Hepatocyte (in vitro differentiated cells): Measurements from ENCODE around the gene GPX4.

Experiments used
- EZH2phosphoT487 ChIP-seq: fragments of 200-600 bp; sonication (generic); IDR thresholded peaks from one replicate; pipeline ENCODE4 v1.6.1; 2018; ENCODE audit warnings: antibody characterized with exemption, mild to moderate bottlenecking, low read depth, moderate library complexity; ENCODE audit not compliant: unreplicated experiment, severe bottlenecking
- TF ChIP-seq, protein P1 (sequence below): fragments of 200-600 bp; sonication (generic); IDR thresholded peaks from 2 replicates; pipeline ENCODE4 v1.5.1; 2016; ENCODE audit warnings: antibody characterized with exemption, mild to moderate bottlenecking; ENCODE audit not compliant: poor library complexity

DNA sequence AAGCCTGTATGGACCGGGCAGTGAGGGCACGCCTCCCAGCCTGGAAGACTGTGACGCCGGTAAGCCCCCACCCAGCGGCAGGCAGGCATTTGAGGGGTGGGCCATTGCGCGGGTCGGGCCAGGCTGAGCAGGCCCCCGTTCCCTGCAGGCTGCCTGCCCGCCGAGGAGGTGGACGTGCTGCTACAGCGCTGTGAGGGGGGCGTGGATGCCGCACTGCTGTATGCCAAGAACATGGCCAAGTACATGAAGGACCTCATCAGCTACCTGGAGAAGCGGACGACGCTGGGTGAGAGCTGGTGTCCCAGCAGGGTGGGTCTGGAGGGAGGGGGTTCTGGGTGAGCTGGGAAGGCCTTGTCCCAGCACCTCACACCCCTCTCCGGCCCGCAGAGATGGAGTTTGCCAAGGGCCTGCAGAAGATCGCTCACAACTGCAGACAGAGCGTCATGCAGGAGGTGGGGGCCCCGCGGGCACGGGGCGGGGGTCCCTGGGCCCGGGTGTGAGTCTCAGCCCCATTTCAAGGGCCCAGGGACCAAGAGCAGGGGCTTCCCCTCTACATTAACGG, 29.8 kb upstream of the GPX4 start:
- TF ChIP-seq EZH2phosphoT487, result no peak
- TF ChIP-seq, protein P1, sequence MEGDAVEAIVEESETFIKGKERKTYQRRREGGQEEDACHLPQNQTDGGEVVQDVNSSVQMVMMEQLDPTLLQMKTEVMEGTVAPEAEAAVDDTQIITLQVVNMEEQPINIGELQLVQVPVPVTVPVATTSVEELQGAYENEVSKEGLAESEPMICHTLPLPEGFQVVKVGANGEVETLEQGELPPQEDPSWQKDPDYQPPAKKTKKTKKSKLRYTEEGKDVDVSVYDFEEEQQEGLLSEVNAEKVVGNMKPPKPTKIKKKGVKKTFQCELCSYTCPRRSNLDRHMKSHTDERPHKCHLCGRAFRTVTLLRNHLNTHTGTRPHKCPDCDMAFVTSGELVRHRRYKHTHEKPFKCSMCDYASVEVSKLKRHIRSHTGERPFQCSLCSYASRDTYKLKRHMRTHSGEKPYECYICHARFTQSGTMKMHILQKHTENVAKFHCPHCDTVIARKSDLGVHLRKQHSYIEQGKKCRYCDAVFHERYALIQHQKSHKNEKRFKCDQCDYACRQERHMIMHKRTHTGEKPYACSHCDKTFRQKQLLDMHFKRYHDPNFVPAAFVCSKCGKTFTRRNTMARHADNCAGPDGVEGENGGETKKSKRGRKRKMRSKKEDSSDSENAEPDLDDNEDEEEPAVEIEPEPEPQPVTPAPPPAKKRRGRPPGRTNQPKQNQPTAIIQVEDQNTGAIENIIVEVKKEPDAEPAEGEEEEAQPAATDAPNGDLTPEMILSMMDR, result no peak
